ENCODE measurements around the gene C2CD4B.

The C2CD4B gene

DNA sequence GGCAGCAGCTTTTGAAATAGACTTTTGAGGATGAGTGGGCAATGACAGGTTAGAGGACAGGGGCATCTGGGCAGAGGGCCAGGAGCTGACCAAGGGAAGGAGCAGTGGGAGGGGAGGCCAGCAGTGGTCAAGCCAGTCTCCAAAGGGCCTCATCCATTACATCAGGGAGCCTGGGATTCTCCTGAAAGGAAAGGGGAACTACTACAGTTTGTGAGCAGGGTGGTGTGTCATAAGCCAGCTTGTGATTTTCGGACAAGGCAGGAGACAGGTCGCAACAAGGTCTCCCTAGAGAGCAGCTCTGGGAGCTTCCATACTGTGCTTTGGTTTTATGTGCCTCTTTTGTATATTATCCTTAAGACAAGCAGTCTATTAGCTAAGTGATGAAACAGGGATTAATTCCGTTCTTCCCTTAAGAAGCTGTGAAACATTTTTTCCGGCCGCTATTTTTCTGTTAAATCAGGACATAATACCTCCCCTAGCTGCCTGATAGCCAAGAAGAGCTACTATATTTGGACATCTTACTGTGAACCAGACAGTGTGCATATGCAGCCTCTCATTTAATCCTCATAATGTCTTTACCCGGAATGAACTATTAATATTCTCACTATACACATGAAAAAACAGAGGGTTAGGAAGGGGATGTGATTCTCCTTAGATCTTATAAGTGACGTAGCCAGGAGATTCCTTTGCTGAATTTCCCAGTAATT lies 46.4 kb downstream of the C2CD4B start:
- no peak for DNase-seq (ENCODE audit: low read depth)

DNA sequence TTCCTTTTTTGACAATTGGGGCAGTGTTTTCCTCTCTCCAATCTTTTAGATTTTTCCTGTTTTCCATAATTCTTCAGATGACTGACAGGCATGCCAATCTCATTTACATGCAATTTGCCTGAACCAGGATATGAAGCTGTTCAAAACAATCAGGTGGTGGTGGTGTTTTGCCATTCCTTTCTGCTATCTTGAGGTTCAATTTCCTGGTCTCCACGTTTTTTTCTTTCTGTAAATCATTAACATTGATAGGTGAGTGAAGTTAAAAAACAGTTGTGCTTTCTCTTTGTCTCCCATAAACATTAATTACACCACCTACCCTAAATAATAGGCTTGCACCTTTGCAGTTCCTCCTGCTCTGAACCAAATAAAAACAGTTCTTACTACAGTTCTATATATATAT lies 49.2 kb downstream of the C2CD4B start:
- DNase-seq (ENCODE audit: low read depth) = no peak
